CD14-positive monocyte (primary cell): ENCODE results near the gene IPPK. TPM values are rescaled to one million over a fixed set of nuclear protein-coding genes. Genes with fewer than 3 reads are reported as not detected.
A peak's percentile ranks its signal among the peaks of the same experiment; 100 is the strongest.

Experiments used
- DNase-seq, 3 donors: peaks; one replicate each; pipeline ENCODE4 v3.0.0-alpha.2; 2011 to 2022
- H2AFZ ChIP-seq: 2 replicates; pipeline ENCODE4 v1.6.0; 2012; ENCODE audit warnings: mild to moderate bottlenecking, low read depth, low read length, inconsistent platforms; ENCODE audit not compliant: insufficient read depth, poor library complexity, severe bottlenecking
- H3K27ac ChIP-seq, 2 donors: 1 replicate in 1 of 2; 2 replicates in 1 of 2; pipeline ENCODE4 v1.5.1; 2012 to 2013; ENCODE audit warnings: low read length in 2 of 2, control low read depth in 1 of 2, inconsistent platforms in 1 of 2, low read depth in 1 of 2, mild to moderate bottlenecking in 1 of 2
- H3K27me3 ChIP-seq, 2 donors: one replicate each; pipeline versions ENCODE4 v1.6.0 to v1.6.1; 2011 to 2013; ENCODE audit warnings: low read length in 2 of 2; ENCODE audit not compliant: control insufficient read depth in 2 of 2, insufficient read depth in 2 of 2
- H3K36me3 ChIP-seq, 2 donors: replicated peaks in 1 of 2; 1 replicate in 1 of 2; 2 replicates in 1 of 2; pipeline versions ENCODE4 v1.5.1 to v1.6.1; 2012 to 2013; ENCODE audit warnings: low read length in 2 of 2, control low read depth in 1 of 2, inconsistent platforms in 1 of 2, mild to moderate bottlenecking in 1 of 2; ENCODE audit not compliant: insufficient read depth in 2 of 2, control insufficient read depth in 1 of 2
- H3K4me1 ChIP-seq, 2 donors: 1 replicate in 1 of 2; 2 replicates in 1 of 2; pipeline versions ENCODE4 v1.5.1 to v1.6.1; 2012 to 2013; ENCODE audit warnings: low read length in 2 of 2, control low read depth in 1 of 2, inconsistent platforms in 1 of 2, mild to moderate bottlenecking in 1 of 2, moderate library complexity in 1 of 2; ENCODE audit not compliant: insufficient read depth in 2 of 2, control insufficient read depth in 1 of 2
- H3K4me2 ChIP-seq: replicated peaks from 2 replicates; pipeline ENCODE3; 2012; ENCODE audit warnings: low read length, moderate library complexity, mild to moderate bottlenecking; ENCODE audit not compliant: poor library complexity, severe bottlenecking; ENCODE audit errors: extremely low read depth
- H3K4me3 ChIP-seq, 3 experiments: fragments of 200-600 bp in 1 of 3; sonication (generic) in 1 of 3; replicated peaks in 1 of 3; 1 replicate in 2 of 3; 2 replicates in 1 of 3; pipeline ENCODE4 v1.5.1; 2011 to 2013; ENCODE audit warnings: low read length in 3 of 3, mild to moderate bottlenecking in 3 of 3, control low read depth in 2 of 3, low read depth in 2 of 3, inconsistent platforms in 1 of 3, moderate library complexity in 1 of 3
- H3K79me2 ChIP-seq: 2 replicates; pipeline ENCODE4 v1.6.0; 2012; ENCODE audit warnings: mild to moderate bottlenecking, control low read depth, inconsistent platforms, low read length, moderate library complexity; ENCODE audit not compliant: insufficient read depth
- H3K9ac ChIP-seq: 2 replicates; pipeline ENCODE4 v1.6.0; 2017; ENCODE audit warnings: low read length, mild to moderate bottlenecking; ENCODE audit not compliant: insufficient read depth, poor library complexity, severe bottlenecking
- H3K9me3 ChIP-seq, 2 donors: replicated peaks in 1 of 2; 1 replicate in 1 of 2; 2 replicates in 1 of 2; pipeline versions ENCODE4 v1.5.1 to v1.6.1; 2012 to 2013; ENCODE audit warnings: low read length in 2 of 2, control low read depth in 1 of 2; ENCODE audit not compliant: control insufficient read depth in 1 of 2, insufficient read depth in 1 of 2
- H4K20me1 ChIP-seq: 2 replicates; pipeline ENCODE4 v1.6.0; 2012; ENCODE audit warnings: mild to moderate bottlenecking, low read length, control low read depth, moderate library complexity; ENCODE audit not compliant: insufficient read depth
- H3K27ac Mint-ChIP-seq, 7 donors: one replicate each; pipeline ENCODE4 v1.8.0; 2020; ENCODE audit warnings: mild to moderate bottlenecking in 7 of 7, mixed read lengths in 7 of 7, moderate library complexity in 6 of 7, inconsistent platforms in 2 of 7
- H3K27me3 Mint-ChIP-seq, 3 donors: one replicate each; pipeline ENCODE4 v1.8.0; 2021 to 2022; ENCODE audit warnings: low read depth in 3 of 3, mild to moderate bottlenecking in 3 of 3, mixed read lengths in 3 of 3, moderate library complexity in 3 of 3, inconsistent platforms in 1 of 3
- H3K36me3 Mint-ChIP-seq, 2 donors: one replicate each; pipeline ENCODE4 v1.8.0; 2020; ENCODE audit warnings: mixed read lengths in 2 of 2, inconsistent platforms in 1 of 2, mild to moderate bottlenecking in 1 of 2
- H3K4me1 Mint-ChIP-seq: one replicate; pipeline ENCODE4 v1.8.0; 2020; ENCODE audit warnings: mild to moderate bottlenecking, mixed read lengths
- H3K4me3 Mint-ChIP-seq, 2 donors: one replicate each; pipeline ENCODE4 v1.8.0; 2020; ENCODE audit warnings: mild to moderate bottlenecking in 2 of 2, mixed read lengths in 2 of 2, moderate library complexity in 1 of 2
- H3K9me3 Mint-ChIP-seq, 7 donors: one replicate each; pipeline ENCODE4 v1.8.0; 2020 to 2022; ENCODE audit warnings: mixed read lengths in 7 of 7, mild to moderate bottlenecking in 6 of 7, moderate library complexity in 6 of 7, inconsistent platforms in 2 of 7
- CTCF ChIP-seq: fragments of 200-600 bp; IDR thresholded peaks from one replicate; pipeline ENCODE4 v1.8.0; 2022; ENCODE audit warnings: antibody characterized with exemption, mild to moderate bottlenecking
- WGBS: methylation state at CpG from one replicate; pipeline ENCODE4 v1.1.5; 2013; ENCODE audit warnings: missing lambda C conversion rate; ENCODE audit not compliant: insufficient coverage; 5-methylcytosine and 5-hydroxymethylcytosine counted together
- intact Hi-C, 2 donors: fragments of 100-400 bp; cut with micrococcal nuclease; formaldehyde crosslinking; loops; one replicate each; pipeline versions ENCODE4 v1.15.0 to v1.15.1; 2023
- polyA plus RNA-seq, 3 donors: library from polyadenylated mRNA; depleted of rRNA in 1 of 3; unstranded in 2 of 3; stranded (reverse) in 1 of 3; fragments of 300-500 nt in 2 of 3; fragments of >200 nt in 1 of 3; fragmentation: Illumina TruSeq in 2 of 3; gene quantifications; 1 replicate in 2 of 3; 2 replicates in 1 of 3; pipeline ENCODE4 v1.2.3, GENCODE V29; 2012 to 2021

Gene IPPK
- polyA plus RNA-seq, 3 donors: 1.9 to 11.6 (median 3.2) TPM

- no peak for TF ChIP-seq CTCF
- peak overlapping the region in 1 of 7 donors; percentile 24 for H3K27ac Mint-ChIP-seq
- WGBS: 94% methylated on average over 8 of the region's 11 CpGs
- intact Hi-C loops: no loop called here
- Histone ChIP-seq H3K27me3 (no peaks in the 10 kb centered on the region), H3K9me3 (no peaks in the 10 kb centered on the region), H3K9ac (no peak overlapping the region), H3K4me1 (no peaks in the 10 kb centered on the region), H2AFZ (no peak overlapping the region), H3K4me2 (no peak overlapping the region), H3K79me2 (no peaks in the 10 kb centered on the region), H3K27ac (no peak overlapping the region), H3K4me3 (no peak overlapping the region), H3K36me3 (peaks cover 70 to 94% of the 10 kb centered on the region in 2 donors), H4K20me1 (no peaks in the 10 kb centered on the region)
- no peak overlapping the region for H3K4me3 Mint-ChIP-seq
- DNase-seq: no peak
- no peaks in the 10 kb centered on the region for H3K4me1 Mint-ChIP-seq
- H3K27me3 Mint-ChIP-seq: peaks cover 0 to 2% (median 0%) of the 10 kb centered on the region in 3 donors
- H3K36me3 Mint-ChIP-seq: peaks cover 82 to 91% of the 10 kb centered on the region in 2 donors
- no peaks in the 10 kb centered on the region for H3K9me3 Mint-ChIP-seq
These were observed 52.6 kb downstream of the IPPK start for GRCh38 chr9:92617195-92617813.

- Histone ChIP-seq H3K4me3 (no peak overlapping the region), H4K20me1 (no peaks in the 10 kb centered on the region), H2AFZ (no peak overlapping the region), H3K79me2 (no peaks in the 10 kb centered on the region), H3K27me3 (no peaks in the 10 kb centered on the region), H3K9ac (no peak overlapping the region), H3K27ac (no peak overlapping the region), H3K36me3 (peaks cover 72 to 95% of the 10 kb centered on the region in 2 donors), H3K4me1 (no peaks in the 10 kb centered on the region), H3K4me2 (no peak overlapping the region), H3K9me3 (no peaks in the 10 kb centered on the region)
- no peak for DNase-seq
- H3K27me3 Mint-ChIP-seq: peaks cover 0 to 2% (median 0%) of the 10 kb centered on the region in 3 donors
- WGBS: 95% methylated on average over 8 of the region's 11 CpGs
- peak overlapping the region in 1 of 7 donors; percentile 11 for H3K27ac Mint-ChIP-seq
- TF ChIP-seq CTCF: no peak
- no peaks in the 10 kb centered on the region for H3K4me1 Mint-ChIP-seq
- intact Hi-C loops: no loop called here
- no peaks in the 10 kb centered on the region for H3K9me3 Mint-ChIP-seq
- peaks cover 87 to 93% of the 10 kb centered on the region in 2 donors for H3K36me3 Mint-ChIP-seq
- no peak overlapping the region for H3K4me3 Mint-ChIP-seq
These were observed 53.2 kb downstream of the IPPK start for GRCh38 chr9:92616655-92617111.
